GM12878 (cell line): ENCODE measurements around the gene SNRPD3. TPM values are rescaled to one million over a fixed set of nuclear protein-coding genes. Genes with fewer than 3 reads are reported as not detected.

ENCODE experiments used
- ATAC-seq: fragments of 200-7000 bp; cut with Tn5 transposase; 3 replicates; pipeline ENCODE4 v1.9.1; 2020; ENCODE audit warnings: mild to moderate bottlenecking, moderate library complexity
- BruUV-seq: library from RNA; stranded (reverse); fragments of 400-500 nt; replicated peaks from 2 replicates; lab custom pipeline; 2021; lab: Mats Ljungman, UMichigan
- CTCF ChIA-PET: fragments of 300-600 bp; sonication (Branson Sonifier 250); formaldehyde crosslinking; extraction: SDS; loops from one replicate; lab custom pipeline; 2021; ENCODE audit warnings: inconsistent platforms; lab: Yijun Ruan, JAX
- POLR2A ChIA-PET: fragments of 350-600 bp; formaldehyde crosslinking; extraction: SDS; loops from one replicate; lab custom pipeline; 2021; ENCODE audit warnings: inconsistent platforms; lab: Charles Lee
- RAD21 ChIA-PET: fragments of 300-600 bp; sonication (Branson Sonifier 250); formaldehyde crosslinking; loops from one replicate; lab custom pipeline; 2023; ENCODE audit warnings: antibody characterized with exemption; ENCODE audit not compliant: unreplicated experiment; lab: Charles Lee
- SMC1A ChIA-PET: fragments of 300-600 bp; sonication (Branson Sonifier 250); formaldehyde crosslinking; loops from one replicate; lab custom pipeline; 2023; ENCODE audit not compliant: unreplicated experiment, uncharacterized antibody; lab: Charles Lee
- DNase-seq: peaks from one replicate; pipeline ENCODE4 v3.0.0-alpha.2; 2011; ENCODE audit warnings: low read depth, low spot score
- FAIRE-seq: peaks from 3 replicates; lab custom pipeline; 2011; peaks lifted over from hg19 to GRCh38; lab: Jason Lieb, UNC
- H2AFZ ChIP-seq: 2 replicates; pipeline ENCODE4 v1.6.0; 2011; ENCODE audit warnings: low read depth, low read length, control low read depth; ENCODE audit not compliant: control insufficient read depth
- H3K27ac ChIP-seq: 2 replicates; pipeline ENCODE4 v1.5.1; 2011; ENCODE audit warnings: control low read depth; ENCODE audit not compliant: control insufficient read depth, insufficient read depth
- H3K27me3 ChIP-seq, 2 experiments: replicated peaks in 1 of 2; 2 replicates each; pipeline versions ENCODE4 v1.6.0 to v1.6.1; 2011; ENCODE audit warnings: low read length in 1 of 2; ENCODE audit not compliant: control insufficient read depth in 2 of 2, insufficient read depth in 2 of 2
- H3K36me3 ChIP-seq, 2 experiments: 2 replicates each; pipeline ENCODE4 v1.5.1; 2011; ENCODE audit warnings: low read length in 1 of 2; ENCODE audit not compliant: control insufficient read depth in 2 of 2, insufficient read depth in 2 of 2
- H3K4me1 ChIP-seq: 2 replicates; pipeline ENCODE4 v1.6.1; 2011; ENCODE audit warnings: mild to moderate bottlenecking, low read length, moderate library complexity, mixed read lengths; ENCODE audit not compliant: control insufficient read depth, insufficient read depth
- H3K4me2 ChIP-seq: 2 replicates; pipeline ENCODE4 v1.6.0; 2011; ENCODE audit warnings: control low read depth; ENCODE audit not compliant: control insufficient read depth, insufficient read depth
- H3K4me3 ChIP-seq: fragments of 200-600 bp; sonication (generic); 2 replicates; pipeline ENCODE4 v1.5.1; 2016
- H3K79me2 ChIP-seq: 2 replicates; pipeline ENCODE4 v1.6.0; 2011; ENCODE audit warnings: low read length; ENCODE audit not compliant: control insufficient read depth, insufficient read depth
- H3K9ac ChIP-seq: 2 replicates; pipeline ENCODE4 v1.8.0; 2011; ENCODE audit warnings: low read length, control low read depth, mixed read lengths; ENCODE audit not compliant: control insufficient read depth, insufficient read depth
- H3K9me3 ChIP-seq: replicated peaks from 3 replicates; pipeline ENCODE4 v1.5.1; 2011; ENCODE audit warnings: mild to moderate bottlenecking, low read length; ENCODE audit not compliant: control insufficient read depth, insufficient read depth
- H4K20me1 ChIP-seq: 2 replicates; pipeline ENCODE4 v1.6.0; 2011; ENCODE audit not compliant: control insufficient read depth, insufficient read depth
- CEBPZ ChIP-seq: fragments of 150-350 bp; IDR thresholded peaks from 2 replicates; pipeline ENCODE4 v1.6.1; 2016; ENCODE audit warnings: low read depth, low read length
- JUND ChIP-seq: IDR thresholded peaks from 2 replicates; pipeline ENCODE4 v1.6.1; 2012; ENCODE audit warnings: low read depth, mild to moderate bottlenecking, low read length, improper control_type of control experiment, moderate library complexity
- TCF3 ChIP-seq: IDR thresholded peaks from 2 replicates; pipeline ENCODE4 v1.6.1; 2012; ENCODE audit warnings: low read depth, mild to moderate bottlenecking, low read length, borderline replicate concordance; ENCODE audit not compliant: insufficient read depth
- YBX1 ChIP-seq: fragments of 450-650 bp; IDR thresholded peaks from 2 replicates; pipeline ENCODE4 v1.6.1; 2016; ENCODE audit warnings: antibody characterized with exemption
- WGBS: methylation state at CpG from one replicate; pipeline ENCODE4 v1.1.6; 2016; ENCODE audit warnings: low lambda C conversion rate; ENCODE audit not compliant: insufficient replicate concordance, insufficient coverage; ENCODE audit errors: missing lambda C conversion rate; 5-methylcytosine and 5-hydroxymethylcytosine counted together
- in situ Hi-C: fragments of 300-500 bp; cut with MboI; formaldehyde crosslinking; loops from 9 replicates; pipeline ENCODE4 v1.14.3; 2018; ENCODE audit warnings: mixed read lengths
- intact Hi-C: fragments of 100-400 bp; cut with micrococcal nuclease; formaldehyde crosslinking; loops from one replicate; pipeline ENCODE4 v1.14.2; 2022; ENCODE audit not compliant: unreplicated experiment
- polyA plus RNA-seq, 11 experiments: library from polyadenylated mRNA; depleted of rRNA in 4 of 11; unstranded in 6 of 11; stranded (reverse) in 5 of 11; fragments of >200 nt; fragmentation: Nextera tagmentation in 4 of 11; fragmentation: Illumina TruSeq in 1 of 11; extraction: Ambion mirVana in 4 of 11; extraction: Trizol in 1 of 11; gene quantifications; 1 replicate in 1 of 11; 2 replicates in 10 of 11; pipeline versions ENCODE4 v1.2.1 to v1.2.3, GENCODE V29; 2011 to 2016; ENCODE audit warnings: inconsistent platforms in 2 of 11, missing spikeins in 2 of 11, low read depth in 1 of 11
- total RNA-seq, 4 experiments: library from RNA; depleted of rRNA in 3 of 4; stranded (reverse); fragments of >200 nt in 3 of 4; fragmentation: Illumina TruSeq in 1 of 4; extraction: Trizol in 1 of 4; gene quantifications; 2 replicates each; pipeline versions ENCODE4 v1.2.1 to v1.2.3, GENCODE V29; 2013 to 2021
- TF ChIP-seq, protein P1 (sequence below): fragments of 450-650 bp; IDR thresholded peaks from 2 replicates; pipeline ENCODE4 v1.6.1; 2016; ENCODE audit warnings: mild to moderate bottlenecking
- TF ChIP-seq, protein P2 (sequence below): fragments of 450-650 bp; IDR thresholded peaks from 2 replicates; pipeline ENCODE4 v1.6.1; 2017; ENCODE audit warnings: antibody characterized with exemption, mild to moderate bottlenecking, moderate library complexity

Gene SNRPD3
- total and polyA plus RNA-seq, 10 of the 15 experiments (the other 5 are each of a cell fraction or from before 2014, with no cell fraction given) = 112 to 324 (median 242) TPM

GRCh38 chr22:24564376-24565058 is 8.7 kb downstream of the SNRPD3 start:
- Histone ChIP-seq H3K79me2 (peaks cover 52% of the 10 kb centered on the region), H3K27me3 (no peaks in the 10 kb centered on the region), H3K27ac (no peak overlapping the region), H4K20me1 (peaks cover 3% of the 10 kb centered on the region; the same call in 1 of the 2 replicates), H2AFZ (no peak overlapping the region), H3K4me2 (no peak overlapping the region), H3K9me3 (no peaks in the 10 kb centered on the region), H3K36me3 (peaks cover 20% of the 10 kb centered on the region in 2 experiments), H3K4me3 (no peak overlapping the region), H3K4me1 (no peaks in the 10 kb centered on the region), H3K9ac (no peak overlapping the region)
- FAIRE-seq = no peak
- ChIA-PET SMC1A (interaction anchor here (0.9 to 3.4 kb wide), 3 partner anchors 9 to 12 kb away, joined by 4 to 11 read pairs (median 4); partner anchors contain the start of gene GUCD1), CTCF (no interaction called here), RAD21 (interaction anchor here (1.1 to 2.0 kb wide), 2 partner anchors 11 to 43 kb away, joined by 3 to 8 read pairs; no protein-coding TSS in a partner anchor), POLR2A (interaction anchor here (0.5 to 6.6 kb wide), 6 partner anchors 9 to 57 kb away, joined by 3 to 42 read pairs (median 4); partner anchors contain the start of genes GUCD1 and SNRPD3)
- BruUV-seq = no TSS peak
- in situ Hi-C loops (no loop called here), intact Hi-C loops (no loop called here)
- TF ChIP-seq JUND = no peak
- TF ChIP-seq, protein P1, sequence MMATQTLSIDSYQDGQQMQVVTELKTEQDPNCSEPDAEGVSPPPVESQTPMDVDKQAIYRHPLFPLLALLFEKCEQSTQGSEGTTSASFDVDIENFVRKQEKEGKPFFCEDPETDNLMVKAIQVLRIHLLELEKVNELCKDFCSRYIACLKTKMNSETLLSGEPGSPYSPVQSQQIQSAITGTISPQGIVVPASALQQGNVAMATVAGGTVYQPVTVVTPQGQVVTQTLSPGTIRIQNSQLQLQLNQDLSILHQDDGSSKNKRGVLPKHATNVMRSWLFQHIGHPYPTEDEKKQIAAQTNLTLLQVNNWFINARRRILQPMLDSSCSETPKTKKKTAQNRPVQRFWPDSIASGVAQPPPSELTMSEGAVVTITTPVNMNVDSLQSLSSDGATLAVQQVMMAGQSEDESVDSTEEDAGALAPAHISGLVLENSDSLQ = peak; percentile 47
- 97% methylated on average over 2 of the region's 2 CpGs for WGBS
- ATAC-seq = no peak
- DNase-seq = no peak

- ATAC-seq (no peak), DNase-seq (no peak), FAIRE-seq (peak; percentile 18)
- no TSS peak for BruUV-seq
- H3K9ac ChIP-seq = no peak overlapping the region
- SMC1A ChIA-PET = interaction anchor here (0.9 to 3.4 kb wide), 3 partner anchors 8 to 12 kb away, joined by 4 to 11 read pairs (median 4); partner anchors contain the start of gene GUCD1
- no peaks in the 10 kb centered on the region for H3K9me3 ChIP-seq
- no peaks in the 10 kb centered on the region for H3K4me1 ChIP-seq
- intact Hi-C loops = no loop called here
- peaks cover 20 to 24% of the 10 kb centered on the region in 2 experiments for H3K36me3 ChIP-seq
- CTCF ChIA-PET = no interaction called here
- peaks cover 48% of the 10 kb centered on the region for H3K79me2 ChIP-seq
- in situ Hi-C loops = no loop called here
- H3K27ac ChIP-seq = no peak overlapping the region
- no peak overlapping the region for H3K4me2 ChIP-seq
- WGBS = 65% methylated on average over 2 of the region's 2 CpGs
- no peak overlapping the region for H3K4me3 ChIP-seq
- H2AFZ ChIP-seq = no peak overlapping the region
- H3K27me3 ChIP-seq = no peaks in the 10 kb centered on the region
- POLR2A ChIA-PET = interaction anchor here (0.5 to 6.6 kb wide), 4 partner anchors 10 to 58 kb away, joined by 4 to 42 read pairs (median 8); partner anchors contain the start of genes GUCD1 and SNRPD3
- peaks cover 3% of the 10 kb centered on the region; the same call in 1 of the 2 replicates for H4K20me1 ChIP-seq
- RAD21 ChIA-PET = interaction anchor here (0.9 to 2.0 kb wide), 2 partner anchors 12 to 38 kb away, joined by 4 to 8 read pairs; partner anchors contain the start of gene GGT1
- TF ChIP-seq, protein P2, sequence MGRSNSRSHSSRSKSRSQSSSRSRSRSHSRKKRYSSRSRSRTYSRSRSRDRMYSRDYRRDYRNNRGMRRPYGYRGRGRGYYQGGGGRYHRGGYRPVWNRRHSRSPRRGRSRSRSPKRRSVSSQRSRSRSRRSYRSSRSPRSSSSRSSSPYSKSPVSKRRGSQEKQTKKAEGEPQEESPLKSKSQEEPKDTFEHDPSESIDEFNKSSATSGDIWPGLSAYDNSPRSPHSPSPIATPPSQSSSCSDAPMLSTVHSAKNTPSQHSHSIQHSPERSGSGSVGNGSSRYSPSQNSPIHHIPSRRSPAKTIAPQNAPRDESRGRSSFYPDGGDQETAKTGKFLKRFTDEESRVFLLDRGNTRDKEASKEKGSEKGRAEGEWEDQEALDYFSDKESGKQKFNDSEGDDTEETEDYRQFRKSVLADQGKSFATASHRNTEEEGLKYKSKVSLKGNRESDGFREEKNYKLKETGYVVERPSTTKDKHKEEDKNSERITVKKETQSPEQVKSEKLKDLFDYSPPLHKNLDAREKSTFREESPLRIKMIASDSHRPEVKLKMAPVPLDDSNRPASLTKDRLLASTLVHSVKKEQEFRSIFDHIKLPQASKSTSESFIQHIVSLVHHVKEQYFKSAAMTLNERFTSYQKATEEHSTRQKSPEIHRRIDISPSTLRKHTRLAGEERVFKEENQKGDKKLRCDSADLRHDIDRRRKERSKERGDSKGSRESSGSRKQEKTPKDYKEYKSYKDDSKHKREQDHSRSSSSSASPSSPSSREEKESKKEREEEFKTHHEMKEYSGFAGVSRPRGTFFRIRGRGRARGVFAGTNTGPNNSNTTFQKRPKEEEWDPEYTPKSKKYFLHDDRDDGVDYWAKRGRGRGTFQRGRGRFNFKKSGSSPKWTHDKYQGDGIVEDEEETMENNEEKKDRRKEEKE = no peak
- no peak for TF ChIP-seq CEBPZ
- no peak for TF ChIP-seq YBX1
- no peak for TF ChIP-seq TCF3
Measured at GRCh38 chr22:24565077-24565476, 9.3 kb downstream of the SNRPD3 start.
